HG03442 (cell line): Measurements from ENCODE around the gene CCL1.

Experiments used
- ATAC-seq: cut with Tn5 transposase; IDR thresholded peaks from one replicate; pipeline ENCODE4 v1.9.1; 2021; ENCODE audit warnings: mild to moderate bottlenecking, moderate library complexity; ENCODE audit not compliant: unreplicated experiment

The CCL1 gene, protein sequence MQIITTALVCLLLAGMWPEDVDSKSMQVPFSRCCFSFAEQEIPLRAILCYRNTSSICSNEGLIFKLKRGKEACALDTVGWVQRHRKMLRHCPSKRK

DNA sequence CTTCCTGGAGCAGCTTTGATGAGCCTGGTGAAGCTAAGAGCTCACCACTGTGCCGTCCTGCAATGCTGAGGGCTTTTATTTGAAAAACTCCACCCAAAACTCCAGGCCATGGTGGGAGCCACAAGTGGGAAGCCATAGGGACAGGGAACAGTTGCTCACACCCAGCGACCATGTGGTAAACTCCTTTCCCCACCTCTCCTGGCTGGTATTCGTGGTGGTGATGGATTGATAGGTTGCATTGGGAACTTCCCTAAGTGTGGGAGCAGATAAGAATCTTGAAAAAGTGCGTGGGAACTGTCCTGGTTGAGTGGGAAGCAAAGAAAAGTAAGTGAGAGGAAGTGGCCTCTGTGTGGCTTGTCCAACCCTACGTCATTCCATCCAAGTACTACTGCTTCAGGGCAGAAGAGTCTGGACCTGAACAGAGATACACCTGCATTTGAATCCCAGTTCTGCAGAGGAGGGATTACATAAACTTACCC lies at the start of gene CCL1:
TSS of gene CCL1 (minus strand) at position 51 of the 479 bp plus-strand sequence. CDS start 72 bp downstream, outside the sequence.
- no peak for ATAC-seq

DNA sequence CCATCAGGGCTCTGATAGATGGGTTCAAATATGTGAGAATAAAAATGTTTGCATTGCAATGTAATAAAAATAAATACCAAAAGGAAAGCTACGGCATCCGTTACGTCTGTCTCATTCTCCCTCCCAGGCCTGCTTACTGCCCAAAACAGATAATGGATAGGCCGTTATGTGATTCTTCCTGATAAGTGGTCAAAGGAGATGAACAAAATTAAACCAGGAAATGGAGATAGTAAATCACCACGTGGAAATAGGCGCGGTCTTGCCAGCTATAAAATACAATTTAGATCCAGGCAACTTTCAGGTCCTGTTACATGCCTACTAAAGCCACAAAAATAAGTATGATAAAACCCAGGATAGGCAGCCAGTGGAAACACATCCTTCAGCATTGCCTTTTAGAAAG lies 49.5 kb upstream of the CCL1 start:
- ATAC-seq, result no peak

DNA sequence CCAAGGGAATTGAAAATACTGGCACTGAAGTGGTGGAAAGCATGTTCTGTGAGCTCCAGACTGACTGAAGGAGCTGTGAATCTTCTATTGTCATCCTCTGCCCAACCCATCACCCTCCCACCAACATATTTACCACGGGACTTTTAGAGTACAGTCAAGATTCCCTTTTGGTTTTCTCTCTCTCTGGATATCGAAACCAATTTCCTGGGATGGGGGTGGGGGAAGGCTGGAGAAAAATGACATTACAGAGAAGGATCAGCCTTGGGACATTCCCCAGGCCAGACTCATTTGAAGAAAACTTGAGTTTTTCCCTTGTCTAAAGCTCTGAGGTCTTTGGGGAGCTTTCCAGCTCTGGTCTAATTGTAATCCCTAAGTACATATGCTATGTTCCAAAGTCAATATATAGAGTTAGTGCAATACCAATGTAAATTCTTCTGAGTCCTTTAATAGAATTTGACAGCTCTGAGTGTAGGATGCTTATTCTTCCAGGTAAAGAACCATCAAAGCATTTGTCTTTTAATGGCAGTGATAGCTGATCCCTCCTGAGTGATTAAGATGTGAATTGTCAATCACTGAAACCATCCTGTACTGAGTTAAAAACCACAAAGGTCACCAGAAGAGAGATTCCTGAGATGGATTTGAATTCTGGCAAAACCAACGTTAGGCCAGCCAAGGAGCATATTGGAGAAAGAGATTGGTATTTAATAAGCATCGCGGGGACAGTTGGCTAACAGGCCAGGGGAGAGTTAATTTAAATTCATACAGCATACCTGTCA lies 48.8 kb upstream of the CCL1 start:
- ATAC-seq, result no peak

GRCh38 chr17:34409352-34409751 lies 46.3 kb upstream of the CCL1 start:
- no peak for ATAC-seq

- no peak for ATAC-seq
Measured at GRCh38 chr17:34408439-34408838, 45.4 kb upstream of the CCL1 start.

DNA sequence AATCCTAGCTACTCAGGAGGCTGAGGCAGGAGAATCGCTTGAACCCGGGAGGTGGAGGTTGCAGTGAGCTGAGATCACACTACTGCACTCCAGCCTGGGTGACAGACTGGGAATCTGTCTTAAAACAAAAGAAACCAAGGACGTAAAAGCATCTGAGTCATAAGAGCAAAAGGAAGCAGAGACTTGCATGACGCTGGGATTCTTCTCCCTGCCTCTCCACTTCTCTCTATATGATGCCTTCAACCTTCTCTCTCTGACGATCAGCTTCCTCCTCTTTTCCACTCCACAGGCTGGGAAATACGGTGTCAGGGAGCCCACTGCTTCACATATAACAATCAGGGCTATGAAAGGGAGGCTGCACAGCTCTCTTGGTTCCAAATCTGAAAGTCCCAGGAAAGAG lies 43.2 kb upstream of the CCL1 start:
- no peak for ATAC-seq

DNA sequence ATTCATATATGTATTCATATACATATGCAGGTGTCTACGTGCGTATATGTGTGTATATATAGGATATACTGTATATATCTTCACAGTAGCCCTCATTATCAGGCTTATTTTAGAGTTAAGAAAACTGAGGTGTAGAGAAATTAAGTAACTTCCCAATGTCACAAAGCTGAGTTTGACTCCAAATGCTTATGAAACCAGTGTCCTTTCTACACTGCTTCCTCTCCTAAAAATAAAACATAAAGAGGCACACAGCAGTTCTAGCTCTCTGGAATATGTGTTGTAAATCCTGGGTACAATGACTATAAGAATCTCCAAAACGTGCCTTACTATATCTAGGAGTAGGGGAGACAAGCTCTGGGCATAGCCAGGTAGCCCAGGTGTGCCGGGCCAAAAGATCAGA lies 40.0 kb upstream of the CCL1 start:
- no peak for ATAC-seq

DNA sequence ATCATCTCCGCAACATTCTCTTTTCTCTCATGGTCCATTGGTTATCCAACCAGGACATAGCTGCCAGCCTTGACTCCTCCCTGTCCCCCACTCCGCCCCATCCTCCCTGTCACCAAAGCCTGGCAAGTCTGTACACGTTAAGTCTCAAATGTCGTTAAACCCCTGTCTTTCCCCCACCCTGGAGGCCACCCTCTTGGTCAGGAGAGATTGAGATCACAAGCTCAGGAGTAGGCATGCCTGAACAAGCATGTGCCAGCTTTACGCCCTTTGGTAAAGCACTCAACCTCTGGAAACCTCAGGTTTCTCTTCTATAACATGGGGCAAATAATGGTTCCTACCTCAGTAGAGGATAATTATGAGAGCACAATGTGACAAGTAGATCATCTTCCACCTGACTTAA lies 38.1 kb upstream of the CCL1 start:
- no peak for ATAC-seq

DNA sequence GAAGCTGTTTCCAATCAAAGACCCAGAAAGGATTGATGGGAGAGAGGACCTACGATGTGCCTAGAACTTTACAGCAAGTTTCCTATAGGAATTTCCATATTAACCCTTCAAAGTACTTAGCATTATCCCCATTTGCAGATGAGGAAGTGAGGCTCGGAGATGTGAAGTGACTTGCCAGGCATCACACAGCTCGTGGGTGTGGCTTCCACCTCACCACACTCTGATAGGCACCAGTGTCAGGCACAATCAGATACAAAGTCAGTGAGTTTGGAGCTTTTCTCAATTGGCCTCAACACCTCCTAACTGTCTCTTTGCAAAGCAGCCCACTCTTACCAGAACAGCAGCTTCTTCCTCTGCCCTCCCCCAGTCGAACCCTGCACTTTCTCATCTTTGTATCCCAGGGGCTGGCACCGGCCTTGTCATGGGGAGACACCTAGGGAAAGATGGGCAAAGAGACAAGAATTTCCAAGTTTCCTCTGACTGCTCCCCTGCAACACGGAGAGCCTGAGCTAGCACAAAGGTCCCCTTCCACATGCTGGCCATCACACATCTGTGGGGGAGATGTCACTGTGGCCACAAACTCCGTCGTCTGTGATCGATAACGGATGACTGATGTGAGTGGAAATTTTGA lies 37.4 kb upstream of the CCL1 start:
- ATAC-seq, result no peak

- no peak for ATAC-seq
Measured at GRCh38 chr17:34399725-34400124, 36.7 kb upstream of the CCL1 start.

- ATAC-seq, result no peak
Measured at GRCh38 chr17:34398990-34399389, 36.0 kb upstream of the CCL1 start.

- no peak for ATAC-seq
Measured at GRCh38 chr17:34397265-34397664, 34.2 kb upstream of the CCL1 start.

DNA sequence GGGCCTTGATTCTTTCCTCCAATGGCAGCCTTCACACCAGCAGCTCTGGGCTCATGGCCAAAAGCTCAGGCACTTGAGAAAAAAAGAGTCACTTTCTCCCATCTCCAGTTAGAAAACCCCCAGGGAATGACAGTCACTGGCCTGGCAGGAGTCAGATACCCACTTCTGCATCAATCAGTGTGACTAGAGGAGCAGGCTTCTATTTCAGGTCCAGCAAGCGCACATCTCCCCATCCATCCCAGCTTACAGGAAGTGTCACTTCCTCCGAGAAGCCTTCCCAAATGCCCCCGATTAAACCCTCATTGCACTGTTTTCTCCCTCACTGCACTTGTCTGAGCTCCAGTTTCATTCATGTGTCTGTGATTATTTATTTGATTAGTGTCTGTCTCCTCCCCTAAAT lies 30.4 kb upstream of the CCL1 start:
- ATAC-seq, result no peak

DNA sequence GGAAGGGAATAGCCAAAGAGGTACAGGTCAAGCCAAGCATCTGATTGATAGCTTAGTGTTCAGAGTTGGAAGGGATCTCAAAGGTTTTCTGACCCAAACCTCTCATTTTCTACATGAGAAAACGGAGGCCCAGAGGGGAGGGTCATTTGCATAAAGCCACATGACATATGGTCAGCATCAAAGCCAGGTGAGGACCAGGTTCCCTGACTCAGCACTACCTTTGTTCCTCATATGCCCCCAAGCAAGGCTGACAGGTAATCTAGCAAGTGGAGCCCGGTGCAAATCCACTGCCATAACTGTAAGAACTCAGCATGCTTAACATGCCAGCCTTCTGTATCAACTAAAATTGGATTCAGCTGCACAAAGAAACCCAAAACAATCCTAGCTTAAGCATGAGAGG lies 28.2 kb upstream of the CCL1 start:
- ATAC-seq, result no peak

DNA sequence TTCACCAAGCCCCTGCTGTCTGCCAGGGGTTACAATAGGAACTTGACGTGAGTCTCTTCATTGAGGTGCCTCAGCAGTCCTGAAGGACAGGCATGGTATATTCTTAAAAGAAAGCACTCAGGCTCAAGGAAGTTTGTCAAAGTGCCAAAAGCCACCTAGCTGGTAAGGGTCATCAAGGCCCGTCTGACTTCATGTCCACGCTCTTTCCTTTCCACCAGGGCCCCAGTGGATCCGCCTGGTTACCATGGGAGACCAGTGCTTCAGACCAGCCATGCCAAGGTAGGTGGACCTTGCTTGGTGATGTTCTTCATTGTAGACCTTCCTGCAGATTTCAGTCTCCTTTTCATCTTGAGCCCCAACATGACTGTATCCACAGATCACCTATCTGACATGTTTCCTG lies 27.6 kb upstream of the CCL1 start:
- no peak for ATAC-seq

DNA sequence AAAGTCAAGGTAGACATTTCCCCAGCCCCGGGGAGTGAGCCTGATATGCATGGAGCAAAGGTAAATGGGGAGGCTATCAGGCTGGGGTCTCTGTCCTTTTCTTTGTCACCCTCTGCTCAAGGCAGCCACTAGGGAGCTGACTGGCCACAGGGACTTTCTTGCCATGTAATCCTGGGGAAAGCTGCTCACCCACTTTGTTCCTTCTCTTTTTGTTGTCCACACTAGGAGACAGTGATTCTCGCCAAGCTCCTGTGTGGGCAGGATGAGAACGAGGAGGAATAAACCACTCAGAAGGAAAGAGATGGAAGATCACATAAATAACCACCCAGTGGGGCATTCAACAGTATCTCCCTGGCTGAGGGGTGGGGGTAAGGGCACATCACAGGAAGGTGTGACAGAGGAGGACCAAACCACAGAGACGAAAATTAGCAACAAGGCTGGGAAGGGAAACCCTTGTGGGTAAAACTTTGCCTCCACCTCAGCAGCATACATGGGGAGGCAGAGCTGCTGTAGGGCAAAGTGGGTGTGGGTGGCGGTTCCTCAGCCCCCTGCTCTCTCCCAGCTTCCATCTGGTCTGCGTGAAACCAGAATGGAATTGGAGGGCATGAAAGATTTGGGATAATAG lies 26.2 kb upstream of the CCL1 start:
- ATAC-seq, result no peak

- ATAC-seq, result no peak
Measured at GRCh38 chr17:34387566-34387965, 24.5 kb upstream of the CCL1 start.

GRCh38 chr17:34386697-34387550 lies 23.9 kb upstream of the CCL1 start:
- ATAC-seq, result no peak

- no peak for ATAC-seq
Measured at GRCh38 chr17:34386343-34386696, 23.3 kb upstream of the CCL1 start.

DNA sequence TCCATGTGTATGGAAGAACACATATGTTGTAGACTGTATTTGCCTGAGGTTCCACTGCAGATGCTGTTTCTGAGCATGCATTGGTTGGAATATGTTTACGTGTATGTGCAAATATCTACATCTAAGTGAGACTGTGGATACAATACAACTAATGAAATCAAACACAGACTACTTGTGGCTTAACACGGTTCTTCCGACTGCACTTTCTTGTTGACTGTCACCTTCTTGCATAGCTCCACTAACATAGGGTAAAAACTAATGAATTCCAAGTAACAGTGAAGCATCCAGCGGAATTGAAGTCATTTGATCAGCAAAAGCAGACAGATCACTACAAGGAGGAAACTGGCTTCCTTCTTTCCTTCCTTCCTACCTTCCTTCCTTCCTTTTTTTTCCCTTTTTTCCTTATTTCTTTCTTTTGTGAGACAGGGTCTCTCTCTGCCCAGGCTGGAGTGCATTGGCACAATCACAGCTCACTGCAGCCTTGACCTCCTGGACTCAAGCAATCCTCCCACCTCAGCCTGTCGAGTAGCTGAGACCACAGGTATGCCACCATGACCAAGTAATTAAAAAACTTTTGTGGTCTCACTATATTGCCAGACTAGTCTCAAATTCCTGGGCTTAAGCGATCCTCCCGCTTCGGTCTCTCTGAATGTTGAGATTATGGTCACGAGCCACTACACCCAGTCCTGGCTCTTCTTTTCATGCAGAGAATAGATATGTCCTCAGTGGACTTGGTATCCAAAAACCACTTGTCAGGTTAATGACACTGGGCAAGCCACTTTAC lies 22.0 kb upstream of the CCL1 start:
- ATAC-seq, result no peak
